HG03558 (cell line): Measurements from ENCODE around the gene EFHC1.
A peak's percentile ranks its signal among the peaks of the same experiment; 100 is the strongest.

Experiments used
- ATAC-seq: cut with Tn5 transposase; IDR thresholded peaks from one replicate; pipeline ENCODE4 v1.9.1; 2021; ENCODE audit warnings: moderate number of reproducible peaks; ENCODE audit not compliant: unreplicated experiment; ENCODE audit errors: extremely low read depth

Gene EFHC1

GRCh38 chr6:52550014-52550575, 130.0 kb downstream of the EFHC1 start:
- no peak for ATAC-seq

- no peak for ATAC-seq
These were observed 130.7 kb downstream of the EFHC1 start for GRCh38 chr6:52550870-52551269.

GRCh38 chr6:52551483-52552277, 131.5 kb downstream of the EFHC1 start:
- no peak for ATAC-seq

GRCh38 chr6:52552278-52552643, 132.1 kb downstream of the EFHC1 start:
- peak; percentile 97 for ATAC-seq

GRCh38 chr6:52553158-52553557, 133.0 kb downstream of the EFHC1 start:
- ATAC-seq = no peak

- no peak for ATAC-seq
These were observed 133.6 kb downstream of the EFHC1 start for GRCh38 chr6:52553719-52554118.

- ATAC-seq = no peak
These were observed 134.6 kb downstream of the EFHC1 start for GRCh38 chr6:52554684-52555280.

GRCh38 chr6:52555518-52556233, 135.5 kb downstream of the EFHC1 start:
- ATAC-seq = no peak

- no peak for ATAC-seq
These were observed 137.5 kb downstream of the EFHC1 start for GRCh38 chr6:52557389-52558265.

- no peak for ATAC-seq
These were observed 138.3 kb downstream of the EFHC1 start for GRCh38 chr6:52558266-52559000.

- no peak for ATAC-seq
These were observed 140.3 kb downstream of the EFHC1 start for GRCh38 chr6:52560462-52560861.

- no peak for ATAC-seq
These were observed 142.8 kb downstream of the EFHC1 start for GRCh38 chr6:52562911-52563310.

GRCh38 chr6:52564856-52565255, 144.7 kb downstream of the EFHC1 start:
- ATAC-seq = no peak

- ATAC-seq = peak; percentile 64
These were observed 146.1 kb downstream of the EFHC1 start for GRCh38 chr6:52566201-52566600.

- ATAC-seq = no peak
These were observed 146.7 kb downstream of the EFHC1 start for GRCh38 chr6:52566853-52567279.

GRCh38 chr6:52568320-52568719, 148.2 kb downstream of the EFHC1 start:
- ATAC-seq = no peak

GRCh38 chr6:52570291-52570700, 150.2 kb downstream of the EFHC1 start:
- ATAC-seq = no peak

GRCh38 chr6:52571099-52571755, 151.1 kb downstream of the EFHC1 start:
- no peak for ATAC-seq

- no peak for ATAC-seq
These were observed 152.4 kb downstream of the EFHC1 start for GRCh38 chr6:52572536-52572935.
